Measurements from ENCODE around the gene AREG.

Gene AREG

DNA sequence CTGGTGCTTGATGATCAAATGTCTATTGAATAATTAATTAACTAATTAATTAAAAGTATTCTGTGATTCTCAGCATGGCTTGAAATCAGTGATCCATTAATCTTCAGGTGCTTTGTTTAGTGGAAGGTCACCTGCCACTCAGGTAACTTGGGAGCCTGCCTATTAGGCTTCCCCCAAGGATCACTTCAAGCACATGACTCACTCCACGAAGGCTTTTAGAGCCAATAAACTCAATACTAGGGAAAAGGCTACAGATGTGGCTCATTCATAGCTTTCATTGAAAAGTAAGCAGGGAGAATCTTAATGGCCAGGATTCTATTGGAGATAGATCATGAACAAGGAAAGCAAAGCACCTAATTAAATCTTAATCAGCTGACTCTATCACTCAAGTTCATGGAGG, 21.3 kb downstream of the AREG start:
- DNase-seq, result no peak

DNA sequence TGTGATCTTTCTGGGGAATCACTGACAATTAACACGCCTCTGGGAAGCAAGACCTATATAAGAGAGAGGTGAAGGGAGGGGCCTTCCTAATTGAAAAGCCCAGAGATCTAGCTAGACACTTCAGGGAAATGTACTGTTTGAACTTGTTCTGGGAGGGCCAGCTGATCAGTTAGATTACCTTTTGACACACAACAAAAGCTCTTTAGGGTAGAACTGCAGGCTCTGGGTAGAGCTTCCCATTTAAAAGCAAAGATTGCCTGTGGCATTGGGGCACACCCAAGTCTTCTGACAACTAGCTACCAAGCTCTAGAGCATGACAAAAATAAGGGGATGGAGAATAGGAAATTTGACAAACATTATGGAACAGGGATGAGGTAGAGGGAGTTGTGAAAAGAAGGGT, 26.3 kb downstream of the AREG start:
- no peak for DNase-seq

DNA sequence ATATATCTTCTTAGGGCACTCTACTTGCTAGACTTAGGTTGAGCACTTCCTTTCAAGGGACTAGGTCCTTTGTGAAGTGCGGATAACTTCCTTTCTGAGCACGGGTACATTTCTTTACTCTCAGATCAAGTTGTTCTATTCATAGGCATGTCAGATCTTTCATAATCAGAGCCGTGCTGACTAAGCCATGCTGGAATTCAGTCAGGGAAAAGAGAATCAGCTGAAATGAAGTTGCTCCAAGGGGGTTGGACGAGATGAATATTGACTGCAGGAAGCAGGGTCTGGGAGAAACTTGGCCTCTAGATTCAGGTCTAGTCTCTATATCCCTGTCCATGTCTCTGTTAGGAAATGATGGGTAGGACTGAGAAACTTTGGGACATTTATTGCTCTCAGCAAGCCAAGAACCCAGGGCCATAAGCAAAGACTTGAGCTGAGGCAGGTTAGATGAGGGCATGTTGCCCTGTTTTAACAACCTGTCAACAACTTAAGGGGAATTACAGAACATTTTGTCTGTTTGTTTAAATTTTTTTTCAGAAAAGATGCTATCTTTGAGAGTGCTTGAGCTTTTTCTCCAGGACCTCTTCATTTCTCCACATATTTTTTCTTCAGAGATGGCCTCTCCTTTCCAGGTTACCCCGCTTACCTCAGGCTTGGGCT, 28.3 kb downstream of the AREG start:
- DNase-seq, result no peak

DNA sequence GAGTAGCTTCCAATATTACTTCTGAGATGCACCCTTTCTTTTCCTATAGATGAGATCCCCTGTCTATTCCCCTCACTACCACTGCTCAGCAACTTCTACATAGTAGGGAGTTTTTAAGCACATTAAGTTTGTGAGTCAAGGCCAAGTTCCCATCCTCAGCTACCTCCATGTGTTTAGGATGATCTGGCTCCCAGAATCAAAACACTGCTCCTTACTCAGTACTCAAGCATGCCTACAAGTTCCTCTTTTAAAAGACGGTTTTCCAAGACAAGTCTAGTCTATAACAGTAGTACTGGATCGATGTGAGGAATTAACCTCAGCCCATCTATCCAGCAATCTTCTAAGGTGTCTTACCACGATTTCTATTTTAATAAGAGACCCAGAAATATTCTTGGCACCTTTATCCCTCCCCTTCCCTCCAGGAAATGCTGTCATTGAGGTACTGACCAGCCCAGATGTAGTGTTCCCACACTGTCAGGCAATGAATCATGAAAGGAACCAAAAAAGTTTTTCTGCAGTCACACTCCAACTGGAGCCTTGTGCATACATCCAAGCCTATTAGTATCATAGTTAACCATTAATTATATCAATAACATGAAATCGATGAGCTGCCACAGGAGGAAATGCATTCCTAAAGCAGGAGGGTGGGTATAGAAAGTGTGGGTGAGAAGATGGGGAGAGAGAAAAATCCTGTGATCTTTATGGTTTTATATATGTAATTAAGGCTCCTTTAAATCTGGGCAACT, 29.6 kb downstream of the AREG start:
- no peak for DNase-seq

DNA sequence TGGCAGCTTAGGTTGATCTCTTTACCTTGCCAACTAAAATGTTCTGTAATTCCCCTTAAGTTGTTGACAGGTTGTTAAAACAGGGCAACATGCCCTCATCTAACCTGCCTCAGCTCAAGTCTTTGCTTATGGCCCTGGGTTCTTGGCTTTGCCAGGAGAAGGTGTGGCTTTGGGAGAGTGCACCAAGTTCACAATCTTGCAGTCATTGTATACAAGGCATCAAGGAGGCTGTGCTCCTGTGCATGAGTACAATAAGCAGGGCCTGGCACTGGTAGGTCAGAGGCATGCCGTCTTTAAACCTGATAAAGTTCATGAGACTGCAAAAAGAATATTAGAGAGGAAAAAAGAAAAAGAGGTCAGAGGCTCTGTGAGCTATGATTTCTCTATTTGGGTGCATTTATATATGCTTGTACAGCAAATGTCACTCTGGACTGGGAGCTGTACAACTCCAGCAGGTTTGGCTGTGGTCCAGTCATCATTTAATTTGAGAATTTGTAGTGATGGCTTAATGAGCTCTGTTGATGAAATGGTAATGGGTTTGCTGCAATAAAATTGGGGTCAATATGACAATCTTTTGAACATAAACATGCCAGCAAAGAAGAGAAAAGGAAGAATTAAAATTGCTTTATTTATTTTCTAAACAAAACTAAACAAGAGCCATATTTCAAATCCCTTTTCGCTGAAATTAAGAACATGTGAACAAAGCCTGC, 30.3 kb downstream of the AREG start:
- no peak for DNase-seq

DNA sequence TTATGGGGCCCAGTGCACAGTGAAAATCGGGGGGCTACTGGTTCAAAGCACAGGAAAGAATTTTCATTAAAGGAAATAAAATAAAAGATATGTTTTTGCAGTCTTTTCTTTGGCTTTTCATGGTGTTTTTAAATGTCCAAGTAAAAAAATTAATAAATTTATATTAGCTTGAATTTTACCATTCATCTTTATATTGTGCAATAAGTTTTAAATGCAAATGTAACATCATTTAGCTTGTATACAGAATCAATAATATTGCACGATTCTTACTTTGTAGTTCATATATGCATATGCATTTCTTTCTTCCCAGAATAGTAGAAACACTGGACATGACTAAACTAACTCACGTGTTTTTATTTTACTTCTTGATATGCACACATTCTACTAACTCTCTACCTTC, 31.0 kb downstream of the AREG start:
- DNase-seq, result no peak

DNA sequence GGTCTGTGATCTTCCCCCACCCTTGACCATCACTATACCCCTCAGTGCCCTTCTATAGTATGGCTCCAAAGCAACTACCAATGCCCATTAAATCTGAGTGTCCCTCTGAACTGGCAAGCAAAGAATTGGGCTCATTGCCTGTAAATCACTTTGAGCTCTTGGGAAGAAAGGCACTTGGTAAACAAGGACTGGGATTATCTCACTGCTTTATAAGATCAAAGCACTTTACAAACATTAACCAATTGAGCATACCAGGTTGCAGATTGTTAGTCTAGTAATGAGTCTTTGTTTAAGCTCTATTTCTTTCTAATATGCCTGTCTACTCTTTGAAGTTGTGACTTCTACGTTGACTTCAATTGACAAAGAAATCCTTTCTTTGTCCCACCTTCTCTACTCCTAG, 34.1 kb downstream of the AREG start:
- DNase-seq, result no peak

DNA sequence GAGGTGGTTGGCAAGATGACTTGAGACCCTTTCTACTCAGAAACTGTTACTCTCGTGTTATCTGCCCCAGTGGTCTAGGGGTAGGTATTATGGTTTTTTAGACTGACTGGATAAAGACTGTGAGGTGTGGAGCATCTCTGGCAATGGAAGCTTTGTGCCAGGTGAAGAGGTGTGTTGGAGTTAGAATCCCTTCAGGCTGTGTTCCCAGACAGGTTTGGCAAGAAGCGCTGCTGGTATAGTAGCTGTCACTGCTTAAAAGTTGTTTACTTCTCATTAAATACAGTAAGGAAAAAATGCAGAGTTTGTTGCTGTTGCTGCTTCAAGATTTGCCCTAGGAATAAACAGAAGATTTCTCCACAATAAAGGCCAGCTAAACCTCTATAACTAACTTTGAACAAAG, 35.3 kb downstream of the AREG start:
- DNase-seq, result no peak

DNA sequence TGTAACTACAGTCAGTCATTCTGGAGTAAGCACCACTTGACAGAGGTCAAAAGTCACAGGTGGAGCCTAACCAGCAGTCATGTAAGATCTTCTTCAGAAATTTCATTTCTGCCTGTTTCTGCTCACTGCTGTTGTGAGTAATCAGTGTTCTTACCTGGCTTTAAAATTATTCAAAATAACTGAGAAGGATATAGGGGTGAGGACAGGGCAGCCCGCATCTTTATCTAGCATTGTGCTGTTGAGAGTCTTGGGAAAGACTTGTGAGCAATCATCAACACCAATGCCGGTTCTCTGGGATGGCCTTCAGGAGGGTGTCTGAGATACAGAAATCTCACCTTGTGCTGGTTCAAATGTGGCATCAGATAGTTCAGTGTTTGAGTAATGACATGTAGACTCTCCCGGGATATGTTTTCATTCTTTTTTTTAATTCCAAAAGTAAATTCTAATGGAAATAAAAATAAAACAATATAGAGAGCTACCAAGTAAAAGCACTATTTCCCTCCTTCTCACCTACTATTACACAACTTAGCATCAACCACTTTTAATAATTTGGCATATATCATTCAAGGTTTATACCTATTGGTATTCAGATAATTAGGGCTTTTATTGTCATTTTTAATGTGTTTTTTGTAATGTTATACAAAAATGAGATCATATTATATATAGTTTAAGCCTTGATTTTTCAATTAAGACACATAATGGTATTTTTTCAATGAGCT, 37.1 kb downstream of the AREG start:
- DNase-seq, result no peak

DNA sequence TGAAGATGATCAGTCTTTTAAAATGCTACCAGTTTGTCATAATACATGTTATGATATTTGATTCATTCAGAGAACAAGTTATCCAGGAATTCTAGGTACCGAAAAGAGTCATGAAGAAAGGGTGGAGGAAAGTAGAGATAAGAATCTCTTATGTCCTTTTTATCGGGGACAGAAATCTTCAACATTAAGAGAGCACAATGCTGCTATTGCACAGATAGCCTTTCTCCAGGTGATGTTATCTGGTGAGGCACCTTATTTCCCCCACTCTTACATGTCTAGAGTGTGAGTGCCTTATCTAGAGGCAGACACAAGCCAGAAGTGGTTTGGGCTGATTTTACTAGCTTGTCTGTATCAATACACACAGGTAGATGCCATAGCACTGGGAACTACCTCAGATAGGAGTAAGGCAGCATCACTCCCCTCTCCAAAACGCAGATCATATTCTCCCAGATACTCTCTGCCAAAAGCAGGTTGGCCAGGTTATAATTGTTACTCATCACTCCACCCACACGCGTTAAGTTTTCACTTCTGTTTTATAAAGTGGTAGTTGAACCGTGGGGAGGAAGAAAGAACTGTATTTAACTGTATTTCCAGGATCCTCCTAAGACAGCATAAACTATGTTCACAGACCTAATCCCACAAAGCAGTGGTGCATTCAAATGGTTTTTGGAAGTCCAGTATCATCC, 38.4 kb downstream of the AREG start:
- DNase-seq, result no peak

DNA sequence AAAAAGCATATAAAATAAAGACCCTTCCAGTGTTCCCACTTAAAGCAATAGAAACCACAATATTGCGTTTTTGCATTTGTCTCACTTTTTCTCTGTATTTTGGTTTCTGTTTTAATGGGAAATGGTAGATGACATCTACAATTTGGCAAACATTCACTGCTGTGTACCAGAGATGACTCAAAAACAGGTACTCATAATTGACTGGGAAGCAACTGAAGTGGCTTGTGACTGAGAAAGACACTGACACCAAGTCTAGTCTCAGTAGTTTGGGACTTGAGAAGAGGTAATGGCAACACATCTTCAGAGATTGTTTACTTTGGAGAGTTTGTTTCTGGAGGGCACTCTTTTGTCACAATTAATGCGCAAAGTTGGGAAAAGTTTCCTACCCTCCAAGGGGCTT, 42.0 kb downstream of the AREG start:
- no peak for DNase-seq

DNA sequence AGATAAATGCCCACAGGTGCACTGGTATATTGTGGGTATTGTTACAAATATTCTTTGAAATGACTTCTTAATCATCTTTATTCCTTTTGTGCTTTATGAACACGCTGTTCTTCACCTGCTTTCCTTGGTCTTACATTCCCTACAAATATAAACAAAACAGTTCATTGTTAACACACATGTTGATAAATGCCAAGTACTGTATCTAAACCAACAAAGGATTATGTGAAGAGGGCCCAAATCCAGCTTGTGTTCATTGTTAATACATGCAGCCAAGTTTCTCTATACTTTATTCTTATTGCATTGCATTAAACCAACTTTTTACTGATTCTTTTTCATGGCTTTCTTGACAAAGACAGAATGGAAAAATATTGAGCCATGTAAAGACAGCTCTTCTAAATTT, 42.8 kb downstream of the AREG start:
- DNase-seq, result peak; percentile 22

DNA sequence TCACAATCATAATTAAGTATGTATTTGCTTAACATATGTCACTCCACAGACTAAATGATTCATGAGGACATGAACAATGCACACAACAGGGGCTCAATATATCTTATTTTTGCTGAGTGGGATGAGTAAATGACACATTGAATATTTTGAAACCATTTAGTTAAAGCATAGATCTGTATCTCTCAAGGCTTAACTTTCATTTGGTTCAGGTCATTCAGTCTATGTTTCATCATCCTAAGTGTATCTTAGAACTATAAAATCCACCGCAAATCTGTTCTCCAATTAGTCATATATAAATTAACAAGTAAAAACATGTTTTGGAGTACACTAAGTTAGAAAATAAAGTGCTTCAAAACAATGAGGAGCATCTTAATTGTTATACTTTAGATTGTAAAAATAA, 45.8 kb downstream of the AREG start:
- no peak for DNase-seq

DNA sequence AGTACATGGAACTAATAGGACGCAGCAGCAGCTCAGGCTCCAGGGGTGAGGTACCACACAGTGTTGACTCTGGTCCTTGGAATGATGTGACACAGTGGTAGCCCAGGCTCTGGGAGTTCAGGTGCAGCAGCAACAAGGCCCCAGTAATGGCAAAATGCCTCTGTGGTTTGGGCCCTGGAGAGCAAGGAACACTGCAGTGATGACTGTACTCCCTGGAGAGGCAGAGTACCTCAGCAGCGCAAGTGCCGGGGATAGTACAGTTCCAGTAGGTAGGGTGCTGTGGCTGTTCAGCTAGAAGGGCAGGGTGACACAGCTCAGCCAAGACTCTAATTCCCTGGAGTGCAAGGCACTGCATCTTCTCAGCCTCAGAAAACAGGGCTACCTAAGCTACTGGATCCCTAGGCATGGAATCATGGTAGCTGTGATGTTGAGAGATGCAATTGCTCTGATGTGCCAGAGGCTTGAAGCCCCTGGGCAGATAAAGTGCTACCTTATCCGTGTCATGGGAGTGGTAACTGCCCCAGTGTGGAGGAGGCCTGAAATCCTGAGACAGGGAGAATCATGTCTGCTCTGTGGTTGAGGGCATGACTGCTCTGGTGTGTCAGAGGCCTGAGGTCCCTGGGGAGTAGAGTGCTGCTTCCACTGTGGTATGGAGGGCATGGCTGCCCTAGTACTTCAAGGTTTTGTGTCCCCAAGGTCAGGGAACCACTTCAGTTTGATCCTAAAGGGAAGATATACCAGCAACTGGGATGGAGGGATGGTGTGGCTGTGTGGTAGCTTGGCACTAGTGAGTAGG, 55.2 kb downstream of the AREG start:
- DNase-seq, result no peak

DNA sequence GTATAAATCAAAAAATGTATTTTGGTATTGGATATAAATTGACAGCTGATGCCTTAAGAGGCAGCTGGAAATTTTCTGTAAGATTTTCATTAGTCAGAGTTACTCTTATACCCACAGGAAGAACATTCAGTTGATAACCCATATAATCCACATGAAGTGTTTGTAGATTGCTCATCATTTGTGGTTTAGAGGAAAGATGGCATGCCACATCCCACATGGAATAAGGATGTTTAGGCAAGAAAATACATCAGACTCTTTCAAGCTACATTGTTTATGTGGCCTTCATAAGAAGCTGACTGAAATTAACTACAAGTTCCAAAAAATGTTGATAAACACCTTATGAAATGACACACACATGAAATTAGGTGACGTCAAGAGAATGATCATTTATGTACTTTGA, 56.6 kb downstream of the AREG start:
- no peak for DNase-seq

DNA sequence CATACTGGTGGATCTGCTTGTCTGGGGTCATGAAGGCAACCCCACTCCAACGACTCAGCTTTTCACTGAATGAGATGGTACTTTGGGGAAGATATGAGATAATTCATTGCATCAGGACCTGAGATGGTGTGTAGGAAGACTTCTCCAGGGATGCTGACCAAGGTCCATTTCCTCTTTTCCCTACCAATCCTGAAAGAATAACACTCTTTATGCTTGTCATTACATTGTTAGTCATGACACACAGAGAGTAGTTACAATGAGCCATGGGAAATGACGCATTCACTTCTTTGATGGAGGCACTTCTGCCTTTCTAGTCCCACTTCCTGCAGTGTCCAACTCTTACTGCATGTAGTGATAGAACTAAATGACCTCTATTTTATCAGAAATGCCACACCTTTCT, 58.6 kb downstream of the AREG start:
- DNase-seq, result no peak

DNA sequence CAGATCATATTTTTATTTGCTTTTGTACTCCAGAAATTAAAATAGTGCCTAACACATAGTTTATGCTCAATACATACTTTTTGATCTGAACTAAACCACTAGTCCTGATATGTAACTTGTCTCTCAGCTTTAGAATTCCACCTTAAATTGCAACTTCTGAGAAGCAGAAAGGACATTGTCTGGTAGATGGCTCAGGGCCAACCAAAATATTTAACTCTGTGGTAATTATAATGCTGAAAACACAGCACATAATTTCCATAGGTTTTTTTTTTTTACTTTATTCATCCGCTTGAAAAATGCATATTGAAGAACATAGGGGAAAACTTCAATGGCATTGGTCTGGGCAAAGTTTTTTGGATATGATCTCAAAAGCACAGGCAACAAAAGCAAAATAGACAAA, 59.3 kb downstream of the AREG start:
- DNase-seq, result no peak
